WTC11 (cell line): ENCODE data around the gene ASTN2. TPM values are rescaled to one million over a fixed set of nuclear protein-coding genes. Genes with fewer than 3 reads are reported as not detected.
"Not testable (repeated sequence)": the region's sequence is repeated elsewhere in the genome, so short reads cannot be mapped to it uniquely, and the experiment has no call there.

Source experiments
- ATAC-seq: fragments of 200-7000 bp; cut with Tn5 transposase; 2 replicates; pipeline ENCODE4 v1.10.0; 2021; ENCODE audit warnings: mild to moderate bottlenecking, moderate library complexity
- CTCF ChIA-PET: fragments of 300-600 bp; sonication (Branson Sonifier 250); formaldehyde crosslinking; loops from one replicate; lab custom pipeline; 2021; ENCODE audit warnings: antibody characterized with exemption; lab: Charles Lee
- POLR2A ChIA-PET: fragments of 350-600 bp; sonication (Branson Sonifier 250); formaldehyde crosslinking; loops from one replicate; lab custom pipeline; 2021; ENCODE audit warnings: antibody characterized with exemption; lab: Charles Lee
- DNase-seq: peaks from one replicate; pipeline ENCODE4 v3.0.0; 2021; ENCODE audit warnings: low spot score
- H3K27ac Mint-ChIP-seq: 2 replicates; pipeline ENCODE4 v1.8.0; 2021; ENCODE audit warnings: mixed read lengths
- H3K27me3 Mint-ChIP-seq: 2 replicates; pipeline ENCODE4 v1.8.0; 2021; ENCODE audit warnings: low read depth, mild to moderate bottlenecking, moderate library complexity, mixed read lengths
- H3K36me3 Mint-ChIP-seq: 2 replicates; pipeline ENCODE4 v1.8.0; 2021; ENCODE audit warnings: mixed read lengths
- H3K4me1 Mint-ChIP-seq: 2 replicates; pipeline ENCODE4 v1.8.0; 2022; ENCODE audit warnings: mixed read lengths
- H3K4me3 Mint-ChIP-seq: 2 replicates; pipeline ENCODE4 v1.8.0; 2021; ENCODE audit warnings: mild to moderate bottlenecking, moderate library complexity, mixed read lengths
- H3K9me3 Mint-ChIP-seq: 2 replicates; pipeline ENCODE4 v1.8.0; 2021; ENCODE audit warnings: mixed read lengths
- EMX1 ChIP-seq: fragments of 250-450 bp; sonication (Bioruptor Pico); IDR thresholded peaks from 2 replicates; pipeline ENCODE4 v1.8.0; 2021; ENCODE audit warnings: mild to moderate bottlenecking
- GRHL2 ChIP-seq: fragments of 250-450 bp; sonication (Bioruptor Pico); IDR thresholded peaks from 2 replicates; pipeline ENCODE4 v1.8.0; 2022; ENCODE audit warnings: mild to moderate bottlenecking, moderate library complexity; ENCODE audit not compliant: insufficient replicate concordance, severe bottlenecking
- JAZF1 ChIP-seq: fragments of 250-450 bp; sonication (Bioruptor Pico); IDR thresholded peaks from 2 replicates; pipeline ENCODE4 v1.9.0; 2021; ENCODE audit warnings: moderate library complexity, mild to moderate bottlenecking, inconsistent platforms
- PRDM15 ChIP-seq: sonication (generic); formaldehyde crosslinking; IDR thresholded peaks from 2 replicates; pipeline ENCODE4 v1.8.0; 2022; ENCODE audit warnings: missing genetic modification reagents
- PREB ChIP-seq: sonication (generic); formaldehyde crosslinking; IDR thresholded peaks from 2 replicates; pipeline ENCODE4 v1.8.1; 2022; ENCODE audit warnings: mild to moderate bottlenecking, missing genetic modification reagents, moderate library complexity, borderline replicate concordance
- SMAD3 ChIP-seq: sonication (generic); formaldehyde crosslinking; IDR thresholded peaks from 2 replicates; pipeline ENCODE4 v1.8.0; 2022; ENCODE audit warnings: missing genetic modification reagents, mild to moderate bottlenecking, borderline replicate concordance
- ZSCAN18 ChIP-seq: fragments of 250-450 bp; sonication (Bioruptor Pico); IDR thresholded peaks from 2 replicates; pipeline ENCODE4 v2.1.2; 2022; ENCODE audit warnings: mild to moderate bottlenecking, moderate library complexity
- total RNA-seq: library from RNA; stranded (reverse); gene quantifications from 3 replicates; pipeline ENCODE4 v1.2.3, GENCODE V29; 2021
- TF ChIP-seq, protein P1 (sequence below): sonication (generic); formaldehyde crosslinking; IDR thresholded peaks from 2 replicates; pipeline ENCODE4 v1.8.1; 2022; ENCODE audit warnings: low read depth, missing genetic modification reagents, borderline replicate concordance
- TF ChIP-seq, protein P2 (sequence below): sonication (generic); formaldehyde crosslinking; IDR thresholded peaks from 2 replicates; pipeline ENCODE4 v1.8.1; 2023; ENCODE audit warnings: mild to moderate bottlenecking, missing genetic modification reagents, moderate library complexity

The ASTN2 gene
- total RNA-seq, 1 experiment from 2014 or later = 16.2 TPM

DNA sequence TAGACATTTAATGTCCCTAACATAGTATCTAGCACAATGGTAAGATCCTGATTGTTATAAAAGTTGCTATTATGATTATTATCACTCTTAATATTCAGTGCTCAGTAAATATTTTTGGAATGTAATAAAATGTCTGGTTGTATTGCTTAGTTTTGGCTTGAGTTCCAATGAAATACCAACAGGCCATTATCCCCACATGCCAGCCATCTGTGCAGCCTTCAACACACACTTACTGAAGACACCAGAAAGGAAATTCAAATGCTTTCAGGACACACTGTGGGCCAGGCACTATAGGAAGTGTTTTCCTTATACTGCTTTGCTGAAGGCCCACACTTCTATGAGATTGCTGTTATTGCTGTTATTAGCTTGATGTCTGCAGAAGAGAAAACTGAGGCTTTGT, 570.2 kb downstream of the ASTN2 start (continued):
- no peak for TF ChIP-seq JAZF1 (CRISPR knock-in tag)

- peaks cover 7% of the 10 kb centered on the region; the same call in 1 of the 2 replicates for H3K36me3 Mint-ChIP-seq
- H3K4me3 Mint-ChIP-seq = no peak overlapping the region
- no peak for DNase-seq
- H3K27ac Mint-ChIP-seq = no peak overlapping the region
- ChIA-PET CTCF (interaction anchor here (0.7 to 5.4 kb wide), 6 partner anchors 9 to 107 kb away, joined by 3 to 67 read pairs (median 8); no protein-coding TSS in a partner anchor), POLR2A (interaction anchor here (0.6 to 0.7 kb wide), 2 partner anchors 9 to 500 kb away, joined by 3 to 4 read pairs; no protein-coding TSS in a partner anchor)
- no peaks in the 10 kb centered on the region; the same call in 1 of the 2 replicates for H3K27me3 Mint-ChIP-seq
- 0 out of 2 replicates have a peak, but pooled peaks cover 3% of the 10 kb centered on the region for H3K9me3 Mint-ChIP-seq
- peaks cover 26% of the 10 kb centered on the region for H3K4me1 Mint-ChIP-seq
- ATAC-seq = no peak
- TF ChIP-seq SMAD3 (CRISPR knock-in tag) = no peak
- TF ChIP-seq PREB = no peak
- no peak for TF ChIP-seq EMX1 (CRISPR knock-in tag)
- TF ChIP-seq, protein P1, sequence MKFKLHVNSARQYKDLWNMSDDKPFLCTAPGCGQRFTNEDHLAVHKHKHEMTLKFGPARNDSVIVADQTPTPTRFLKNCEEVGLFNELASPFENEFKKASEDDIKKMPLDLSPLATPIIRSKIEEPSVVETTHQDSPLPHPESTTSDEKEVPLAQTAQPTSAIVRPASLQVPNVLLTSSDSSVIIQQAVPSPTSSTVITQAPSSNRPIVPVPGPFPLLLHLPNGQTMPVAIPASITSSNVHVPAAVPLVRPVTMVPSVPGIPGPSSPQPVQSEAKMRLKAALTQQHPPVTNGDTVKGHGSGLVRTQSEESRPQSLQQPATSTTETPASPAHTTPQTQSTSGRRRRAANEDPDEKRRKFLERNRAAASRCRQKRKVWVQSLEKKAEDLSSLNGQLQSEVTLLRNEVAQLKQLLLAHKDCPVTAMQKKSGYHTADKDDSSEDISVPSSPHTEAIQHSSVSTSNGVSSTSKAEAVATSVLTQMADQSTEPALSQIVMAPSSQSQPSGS (CRISPR knock-in tag) = no peak
- TF ChIP-seq GRHL2 (CRISPR knock-in tag) = no peak
- no peak for TF ChIP-seq JAZF1 (CRISPR knock-in tag)
- TF ChIP-seq, all 79 proteins: peak for 0
These were observed 570.8 kb downstream of the ASTN2 start for GRCh38 chr9:116843863-116844620.

GRCh38 chr9:116842658-116843057, 572.2 kb downstream of the ASTN2 start:
- H3K27me3 Mint-ChIP-seq = no peaks in the 10 kb centered on the region; the same call in 1 of the 2 replicates
- TF ChIP-seq, protein P2, sequence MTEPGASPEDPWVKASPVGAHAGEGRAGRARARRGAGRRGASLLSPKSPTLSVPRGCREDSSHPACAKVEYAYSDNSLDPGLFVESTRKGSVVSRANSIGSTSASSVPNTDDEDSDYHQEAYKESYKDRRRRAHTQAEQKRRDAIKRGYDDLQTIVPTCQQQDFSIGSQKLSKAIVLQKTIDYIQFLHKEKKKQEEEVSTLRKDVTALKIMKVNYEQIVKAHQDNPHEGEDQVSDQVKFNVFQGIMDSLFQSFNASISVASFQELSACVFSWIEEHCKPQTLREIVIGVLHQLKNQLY (CRISPR knock-in tag) = no peak
- peak; percentile 73 for TF ChIP-seq PRDM15 (CRISPR knock-in tag)
- TF ChIP-seq ZSCAN18 (CRISPR knock-in tag) = no peak
- H3K4me3 Mint-ChIP-seq = no peak overlapping the region
- H3K36me3 Mint-ChIP-seq = peaks cover 7% of the 10 kb centered on the region; the same call in 1 of the 2 replicates
- ChIA-PET CTCF (interaction anchor here (0.6 to 5.4 kb wide), 23 partner anchors 9 to 695 kb away, joined by 3 to 67 read pairs (median 4); no protein-coding TSS in a partner anchor), POLR2A (no interaction called here)
- H3K4me1 Mint-ChIP-seq = peaks cover 38% of the 10 kb centered on the region
- H3K27ac Mint-ChIP-seq = no peak overlapping the region
- 0 out of 2 replicates have a peak, but pooled peaks cover 3% of the 10 kb centered on the region for H3K9me3 Mint-ChIP-seq
- DNase-seq (peak; percentile 77), ATAC-seq (peak; percentile 96)

DNA sequence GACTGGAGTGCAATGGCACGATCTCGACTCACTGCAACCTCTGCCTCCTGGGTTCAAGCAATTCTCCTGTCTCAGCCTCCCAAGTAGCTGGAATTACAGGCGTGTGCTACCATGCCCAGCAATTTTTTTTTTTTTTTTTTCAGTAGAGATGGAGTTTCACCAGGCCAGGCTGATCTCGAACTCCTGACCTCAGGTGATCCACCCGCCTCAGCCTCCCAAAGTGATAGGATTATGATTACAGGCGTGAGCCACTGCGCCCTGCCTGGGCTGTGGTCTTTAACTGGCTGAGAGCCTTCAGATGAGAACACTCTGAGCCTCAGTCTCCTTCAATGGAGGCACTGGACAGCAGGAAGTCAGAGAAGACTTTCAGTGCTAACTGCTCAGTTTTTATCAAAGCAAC, 576.4 kb downstream of the ASTN2 start:
- not testable (repeated sequence) for H3K4me3 Mint-ChIP-seq, H3K9me3 Mint-ChIP-seq, H3K27me3 Mint-ChIP-seq, DNase-seq, H3K36me3 Mint-ChIP-seq, ATAC-seq
- CTCF ChIA-PET = interaction anchor here (0.7 to 2.9 kb wide), 3 partner anchors 8 to 22 kb away, joined by 3 to 15 read pairs (median 6); no protein-coding TSS in a partner anchor
- Mint-ChIP-seq H3K27ac (peak overlapping the region; percentile 84), H3K4me1 (peaks cover 62% of the 10 kb centered on the region)
- POLR2A ChIA-PET = interaction anchor here (0.7 kb wide), 1 partner anchor 1506 kb away, joined by 3 read pairs; no protein-coding TSS in a partner anchor
